ENCODE data around the gene WFIKKN2.

WFIKKN2 gene

GRCh38 chr17:50806141-50806643, 29.2 kb upstream of the WFIKKN2 start:
- TF ChIP-seq REST (IDR thresholded peaks at IDR 0.05; ENCODE audit: insufficient read depth in 1 of 2, low read depth in 2 of 2, low read length in 2 of 2), result no peak
- no peak for TF ChIP-seq FOXP2 (optimal IDR thresholded peaks at IDR 0.05; ENCODE audit: borderline replicate concordance, extremely low read depth, extremely low read length, insufficient read depth)
- TF ChIP-seq TAF1 (IDR thresholded peaks at IDR 0.05; ENCODE audit: borderline replicate concordance, insufficient read depth, low read length), result no peak
- no peak for TF ChIP-seq SIN3A (IDR thresholded peaks at IDR 0.05; ENCODE audit: borderline replicate concordance, insufficient read depth, low read length)
- no peak for TF ChIP-seq POLR2AphosphoS5 (IDR thresholded peaks at IDR 0.05; ENCODE audit: low read depth, low read length)

DNA sequence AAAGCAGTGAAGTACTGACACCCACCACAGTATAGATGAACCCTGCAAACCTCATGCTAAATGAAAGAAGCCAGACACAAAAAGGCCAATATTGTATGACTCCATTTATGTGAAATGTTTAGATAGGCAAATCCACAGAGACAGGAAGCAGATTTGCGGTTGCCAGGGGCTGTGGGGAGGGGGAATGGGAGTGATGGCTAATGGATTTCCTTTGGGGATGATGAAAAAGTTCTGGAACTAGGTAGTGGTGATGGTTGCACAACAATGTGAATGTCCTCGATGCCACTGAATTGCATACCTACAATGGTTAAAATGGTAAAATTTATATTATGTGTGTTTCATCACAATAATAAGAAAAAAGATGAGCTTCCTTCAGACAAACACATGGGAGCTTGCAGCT, 28.4 kb upstream of the WFIKKN2 start:
- TF ChIP-seq POLR2AphosphoS5 (IDR thresholded peaks at IDR 0.05; ENCODE audit: low read depth, low read length) (no peak), TAF1 (IDR thresholded peaks at IDR 0.05; ENCODE audit: borderline replicate concordance, insufficient read depth, low read length) (no peak), FOXP2 (optimal IDR thresholded peaks at IDR 0.05; ENCODE audit: borderline replicate concordance, extremely low read depth, extremely low read length, insufficient read depth) (no peak), REST (IDR thresholded peaks at IDR 0.05; ENCODE audit: insufficient read depth in 1 of 2, low read depth in 2 of 2, low read length in 2 of 2) (no peak), SIN3A (IDR thresholded peaks at IDR 0.05; ENCODE audit: borderline replicate concordance, insufficient read depth, low read length) (no peak)

DNA sequence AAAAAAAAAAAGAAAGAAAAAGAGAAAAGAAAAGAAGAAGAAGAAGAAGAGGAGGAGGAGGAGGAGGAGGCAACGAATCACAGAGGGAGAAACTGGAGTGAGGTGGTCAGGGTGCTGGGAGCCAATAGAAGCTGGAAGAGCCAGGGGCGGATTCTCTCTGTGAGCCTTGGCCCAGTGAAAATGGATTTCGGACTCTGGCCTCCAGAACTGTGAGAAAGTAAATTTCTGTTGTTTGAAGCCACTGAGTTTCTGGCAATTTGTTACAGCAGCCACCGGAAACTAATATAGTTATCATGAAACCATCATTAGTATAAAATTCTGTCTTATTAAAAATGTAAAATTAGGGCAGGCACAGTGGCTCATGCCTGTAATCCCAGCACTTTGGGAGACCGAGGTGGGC, 27.7 kb upstream of the WFIKKN2 start:
- TF ChIP-seq REST (IDR thresholded peaks at IDR 0.05; ENCODE audit: insufficient read depth in 1 of 2, low read depth in 2 of 2, low read length in 2 of 2) (no peak), FOXP2 (optimal IDR thresholded peaks at IDR 0.05; ENCODE audit: borderline replicate concordance, extremely low read depth, extremely low read length, insufficient read depth) (no peak), TAF1 (IDR thresholded peaks at IDR 0.05; ENCODE audit: borderline replicate concordance, insufficient read depth, low read length) (no peak), POLR2AphosphoS5 (IDR thresholded peaks at IDR 0.05; ENCODE audit: low read depth, low read length) (no peak), SIN3A (IDR thresholded peaks at IDR 0.05; ENCODE audit: borderline replicate concordance, insufficient read depth, low read length) (no peak)

- TF ChIP-seq POLR2AphosphoS5 (IDR thresholded peaks at IDR 0.05; ENCODE audit: low read depth, low read length) (no peak), TAF1 (IDR thresholded peaks at IDR 0.05; ENCODE audit: borderline replicate concordance, insufficient read depth, low read length) (no peak), FOXP2 (optimal IDR thresholded peaks at IDR 0.05; ENCODE audit: borderline replicate concordance, extremely low read depth, extremely low read length, insufficient read depth) (no peak), REST (IDR thresholded peaks at IDR 0.05; ENCODE audit: insufficient read depth in 1 of 2, low read depth in 2 of 2, low read length in 2 of 2) (no peak)
These were observed 27.0 kb upstream of the WFIKKN2 start for GRCh38 chr17:50808413-50808812.

DNA sequence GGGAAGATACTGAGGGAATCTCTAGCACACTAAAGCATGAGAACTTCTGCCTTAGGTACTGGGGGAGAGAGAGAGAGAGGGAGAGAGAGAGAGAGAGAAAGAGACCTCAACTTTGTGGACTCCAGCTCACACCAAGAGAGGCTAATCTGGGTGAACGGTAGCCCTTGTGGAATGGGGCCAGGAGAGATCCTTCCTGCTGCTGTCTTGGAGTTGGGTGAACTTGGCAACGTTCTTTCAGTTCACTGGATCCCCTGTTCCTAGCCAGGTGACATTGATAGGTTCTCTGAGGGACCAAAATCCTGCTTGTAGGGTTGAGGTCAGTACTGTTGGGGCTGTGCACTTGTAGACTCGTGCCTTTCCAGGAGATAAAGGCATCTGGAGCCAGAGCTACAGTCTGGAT, 26.5 kb upstream of the WFIKKN2 start:
- no peak for TF ChIP-seq SIN3A (IDR thresholded peaks at IDR 0.05; ENCODE audit: borderline replicate concordance, insufficient read depth, low read length)
- TF ChIP-seq REST (IDR thresholded peaks at IDR 0.05; ENCODE audit: insufficient read depth in 1 of 2, low read depth in 2 of 2, low read length in 2 of 2), result no peak
- no peak for TF ChIP-seq FOXP2 (optimal IDR thresholded peaks at IDR 0.05; ENCODE audit: borderline replicate concordance, extremely low read depth, extremely low read length, insufficient read depth)
- no peak for TF ChIP-seq POLR2AphosphoS5 (IDR thresholded peaks at IDR 0.05; ENCODE audit: low read depth, low read length)
- no peak for TF ChIP-seq TAF1 (IDR thresholded peaks at IDR 0.05; ENCODE audit: borderline replicate concordance, insufficient read depth, low read length)
